Ascending aorta (tissue), 2 donors: Measurements from ENCODE around the gene HINT3. TPM values are rescaled to one million over a fixed set of nuclear protein-coding genes. Genes with fewer than 3 reads are reported as not detected.
A peak's percentile ranks its signal among the peaks of the same experiment; 100 is the strongest.
"Not testable (repeated sequence)": the region's sequence is repeated elsewhere in the genome, so short reads cannot be mapped to it uniquely, and the experiment has no call there.

Experiments used
- DNase-seq, 2 donors: peaks; one replicate each; pipeline ENCODE4 v3.0.0-alpha.2; 2019; ENCODE audit warnings: low spot score in 2 of 2
- H3K27ac ChIP-seq, 2 donors: fragments of 200-600 bp; sonication (generic); one replicate each; pipeline ENCODE4 v1.5.1; 2016 to 2017; ENCODE audit warnings: mild to moderate bottlenecking in 1 of 2
- H3K27me3 ChIP-seq: fragments of 200-600 bp; sonication (generic); one replicate; pipeline ENCODE4 v1.5.1; 2017
- H3K36me3 ChIP-seq, 2 donors: fragments of 200-600 bp; sonication (generic); one replicate each; pipeline ENCODE4 v1.5.1; 2016
- H3K4me1 ChIP-seq, 2 donors: fragments of 200-600 bp; sonication (generic); one replicate each; pipeline ENCODE4 v1.5.1; 2016 to 2017; ENCODE audit warnings: mild to moderate bottlenecking in 1 of 2
- H3K4me3 ChIP-seq, 2 donors: fragments of 200-600 bp; sonication (generic); one replicate each; pipeline ENCODE4 v1.5.1; 2016 to 2017; ENCODE audit warnings: mild to moderate bottlenecking in 1 of 2
- H3K9me3 ChIP-seq, 2 donors: fragments of 200-600 bp; sonication (generic); one replicate each; pipeline ENCODE4 v1.5.1; 2016
- CTCF ChIP-seq, 3 experiments: fragments of 200-600 bp in 2 of 3; fragments of 450-650 bp in 1 of 3; sonication (generic) in 2 of 3; IDR thresholded peaks; one replicate each; pipeline ENCODE4 v1.5.1; 2016 to 2019; ENCODE audit warnings: antibody characterized with exemption in 3 of 3, mild to moderate bottlenecking in 1 of 3, moderate library complexity in 1 of 3
- intact Hi-C: fragments of 100-400 bp; cut with DNase I; formaldehyde crosslinking; loops from one replicate; pipeline ENCODE4 v1.15.1; 2023
- total RNA-seq: library from RNA; depleted of rRNA; stranded (reverse); fragments of >200 nt; gene quantifications from one replicate; pipeline ENCODE4 v1.1.0, GENCODE V29; 2016

The HINT3 gene
- total RNA-seq, 1 donor from 2014 or later, result 5.2 TPM

- H3K36me3 ChIP-seq, result peaks cover 7 to 23% of the 10 kb centered on the region in 2 donors
- TF ChIP-seq CTCF (IDR thresholded peaks at IDR 0.05), result no peak
- H3K27me3 ChIP-seq, result no peaks in the 10 kb centered on the region
- no peak for DNase-seq
- no peak overlapping the region for H3K4me3 ChIP-seq
- H3K4me1 ChIP-seq, result no peaks in the 10 kb centered on the region
- intact Hi-C loops, result no loop called here
- no peaks in the 10 kb centered on the region for H3K9me3 ChIP-seq
- no peak overlapping the region for H3K27ac ChIP-seq
Observed at GRCh38 chr6:125931733-125932450, 24.7 kb upstream of the HINT3 start.

GRCh38 chr6:125932451-125932795, 24.1 kb upstream of the HINT3 start:
- H3K36me3 ChIP-seq, result peaks cover 4 to 18% of the 10 kb centered on the region in 2 donors
- no peaks in the 10 kb centered on the region for H3K9me3 ChIP-seq
- no peak overlapping the region for H3K4me3 ChIP-seq
- no peak overlapping the region for H3K27ac ChIP-seq
- intact Hi-C loops, result no loop called here
- no peak for DNase-seq
- H3K27me3 ChIP-seq, result no peaks in the 10 kb centered on the region
- TF ChIP-seq CTCF (IDR thresholded peaks at IDR 0.05), result no peak
- no peaks in the 10 kb centered on the region for H3K4me1 ChIP-seq

GRCh38 chr6:125935520-125935919, 21.1 kb upstream of the HINT3 start:
- H3K36me3 ChIP-seq, H3K27ac ChIP-seq, H3K4me3 ChIP-seq, H3K4me1 ChIP-seq, DNase-seq, H3K27me3 ChIP-seq, H3K9me3 ChIP-seq, intact Hi-C loops: not testable (repeated sequence)

GRCh38 chr6:125939026-125939425, 17.5 kb upstream of the HINT3 start:
- Histone ChIP-seq H3K36me3 (no peaks in the 10 kb centered on the region), H3K27ac (no peak overlapping the region), H3K4me1 (peaks cover 0 to under 1% of the 10 kb centered on the region in 2 donors), H3K9me3 (no peaks in the 10 kb centered on the region), H3K27me3 (no peaks in the 10 kb centered on the region), H3K4me3 (no peak overlapping the region)
- no peak for DNase-seq
- intact Hi-C loops, result no loop called here
- no peak for TF ChIP-seq CTCF (IDR thresholded peaks at IDR 0.05)

DNA sequence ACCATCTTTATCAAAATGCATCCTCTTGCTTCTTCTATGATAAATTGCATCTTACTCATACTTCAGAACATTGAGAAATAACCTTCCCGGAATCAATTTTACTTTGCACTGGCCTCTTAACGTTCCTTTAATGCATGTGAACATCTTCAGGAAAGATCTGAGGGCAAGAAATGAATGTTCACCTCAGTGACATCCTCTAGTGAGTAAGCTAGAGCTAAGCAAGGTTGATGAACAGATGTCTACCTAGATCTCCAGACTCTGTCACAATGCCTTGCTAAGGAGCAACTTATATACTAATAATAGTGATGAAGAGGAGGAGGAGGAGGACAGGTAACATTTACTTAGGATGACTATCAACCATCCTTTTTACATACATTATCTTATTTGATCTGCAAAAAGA, 16.8 kb upstream of the HINT3 start:
- Histone ChIP-seq H3K4me3 (no peak overlapping the region), H3K9me3 (no peaks in the 10 kb centered on the region), H3K4me1 (peaks cover 5 to 7% of the 10 kb centered on the region in 2 donors), H3K27ac (no peak overlapping the region), H3K27me3 (no peaks in the 10 kb centered on the region), H3K36me3 (no peaks in the 10 kb centered on the region)
- DNase-seq, result no peak
- no peak for TF ChIP-seq CTCF (IDR thresholded peaks at IDR 0.05)
- intact Hi-C loops, result no loop called here

DNA sequence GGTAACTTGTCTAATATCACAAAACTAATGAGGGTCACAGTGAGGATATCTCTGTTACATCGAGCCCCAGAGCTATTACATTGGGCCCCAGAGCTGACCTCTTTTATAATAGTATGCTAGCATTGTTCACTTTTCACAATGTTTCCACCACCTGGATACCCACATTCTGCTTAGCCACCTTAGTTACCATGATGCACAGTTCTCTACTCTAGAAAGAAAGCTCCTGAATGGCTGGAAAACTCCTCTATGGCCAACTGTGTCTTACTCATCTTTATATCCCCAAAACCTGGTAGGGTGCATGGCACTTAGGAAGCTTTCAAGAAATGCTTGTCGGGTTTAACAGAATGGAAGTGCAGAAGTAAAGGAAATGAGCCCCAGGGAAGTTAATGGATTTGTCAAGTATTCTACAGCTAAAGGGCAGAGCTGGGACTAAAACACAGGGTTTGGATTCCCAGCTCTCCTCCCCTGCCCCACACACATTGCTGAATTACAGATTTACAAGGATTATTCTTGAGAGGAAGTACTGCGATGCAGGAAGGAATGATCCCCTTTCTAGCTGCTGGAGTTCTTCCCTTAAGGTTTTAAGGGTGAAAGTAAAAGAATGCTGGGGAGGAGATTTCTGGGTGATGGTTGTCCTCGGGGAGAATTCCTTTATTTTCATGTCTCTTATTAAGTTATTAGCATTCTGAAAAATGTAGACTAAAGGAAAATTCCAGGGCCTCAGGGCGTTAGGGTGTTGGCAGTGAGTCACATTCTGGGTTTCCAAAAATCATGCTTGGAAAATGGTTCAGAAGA, 16.1 kb upstream of the HINT3 start:
- peak overlapping the region; percentile 1 to 11 for H3K27ac ChIP-seq

More for the DNA sequence above, 16.1 kb upstream of the HINT3 start:
- no peaks in the 10 kb centered on the region for H3K36me3 ChIP-seq
- TF ChIP-seq CTCF (IDR thresholded peaks at IDR 0.05), result no peak
- intact Hi-C loops, result no loop called here
- no peaks in the 10 kb centered on the region for H3K9me3 ChIP-seq
- peaks cover 7 to 10% of the 10 kb centered on the region in 2 donors for H3K4me1 ChIP-seq
- no peak for DNase-seq
- H3K27me3 ChIP-seq, result no peaks in the 10 kb centered on the region
- no peak overlapping the region for H3K4me3 ChIP-seq
